ENCODE results near the gene SH3BGR.

Gene SH3BGR

DNA sequence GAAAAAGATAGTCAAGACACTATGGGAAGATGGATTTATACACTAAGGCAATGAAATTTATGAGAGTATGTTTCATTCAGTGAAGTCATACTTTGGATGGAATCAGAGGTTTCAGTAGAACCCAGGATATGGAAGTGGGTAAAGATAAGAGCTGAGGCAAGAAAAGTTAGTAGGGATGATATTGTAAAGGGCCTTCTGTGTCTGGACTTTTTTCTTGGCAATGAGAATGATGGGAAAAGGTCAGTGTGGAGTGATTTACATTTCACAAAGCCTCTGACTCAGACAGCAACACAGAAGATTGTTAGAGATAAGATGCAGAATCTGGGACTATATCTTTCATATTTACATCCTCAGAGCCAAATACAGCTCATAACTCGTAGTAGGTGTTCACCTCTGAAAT lies 32.1 kb downstream of the SH3BGR start:
- Histone ChIP-seq H3K4me3 (ENCODE audit: low read length, poor library complexity, severe bottlenecking) (no peak overlapping the region), H3K9me2 (replicated peaks; ENCODE audit: low read depth, low read length) (no peaks in the 10 kb centered on the region), H2AFZ (ENCODE audit: low read length) (no peak overlapping the region), H4K20me1 (ENCODE audit: insufficient read depth, low read length, poor library complexity, severe bottlenecking) (no peaks in the 10 kb centered on the region), H3K36me3 (ENCODE audit: insufficient read depth, low read length) (no peaks in the 10 kb centered on the region), H3F3A (ENCODE audit: low read depth) (no peaks in the 10 kb centered on the region), H3K79me2 (ENCODE audit: insufficient read depth, low read length) (no peaks in the 10 kb centered on the region), H3K9me3 (ENCODE audit: insufficient read depth, low read depth, low read length) (no peaks in the 10 kb centered on the region), H3K27me3 (ENCODE audit: insufficient read depth, low read length, poor library complexity, severe bottlenecking) (no peaks in the 10 kb centered on the region), H3K4me2 (ENCODE audit: low read depth, low read length, poor library complexity, severe bottlenecking) (no peak overlapping the region), H3K4me1 (ENCODE audit: insufficient read depth, low read length, poor library complexity, severe bottlenecking) (no peaks in the 10 kb centered on the region), H3K9ac (ENCODE audit: low read depth, low read length, poor library complexity, severe bottlenecking) (no peak overlapping the region)
- no peak for TF ChIP-seq CTCF (conservative IDR thresholded peaks at IDR 0.05; ENCODE audit: low read length)
- no peak for TF ChIP-seq EZH2phosphoT487 (IDR thresholded peaks at IDR 0.05; ENCODE audit: borderline replicate concordance)

- TF ChIP-seq CTCF (conservative IDR thresholded peaks at IDR 0.05; ENCODE audit: low read length) (no peak), EZH2phosphoT487 (IDR thresholded peaks at IDR 0.05; ENCODE audit: borderline replicate concordance) (no peak)
- Histone ChIP-seq H3K27me3 (ENCODE audit: insufficient read depth, low read length, poor library complexity, severe bottlenecking) (no peaks in the 10 kb centered on the region), H3K4me3 (ENCODE audit: low read length, poor library complexity, severe bottlenecking) (no peak overlapping the region), H4K20me1 (ENCODE audit: insufficient read depth, low read length, poor library complexity, severe bottlenecking) (no peaks in the 10 kb centered on the region), H2AFZ (ENCODE audit: low read length) (no peak overlapping the region), H3K4me2 (ENCODE audit: low read depth, low read length, poor library complexity, severe bottlenecking) (no peak overlapping the region), H3K36me3 (ENCODE audit: insufficient read depth, low read length) (no peaks in the 10 kb centered on the region), H3K4me1 (ENCODE audit: insufficient read depth, low read length, poor library complexity, severe bottlenecking) (no peaks in the 10 kb centered on the region), H3F3A (ENCODE audit: low read depth) (no peaks in the 10 kb centered on the region), H3K9ac (ENCODE audit: low read depth, low read length, poor library complexity, severe bottlenecking) (no peak overlapping the region), H3K9me2 (replicated peaks; ENCODE audit: low read depth, low read length) (no peaks in the 10 kb centered on the region), H3K79me2 (ENCODE audit: insufficient read depth, low read length) (no peaks in the 10 kb centered on the region), H3K9me3 (ENCODE audit: insufficient read depth, low read depth, low read length) (no peaks in the 10 kb centered on the region)
Measured at GRCh38 chr21:39484711-39485276, 33.0 kb downstream of the SH3BGR start.

- Histone ChIP-seq H3K36me3 (ENCODE audit: insufficient read depth, low read length) (no peaks in the 10 kb centered on the region), H3K4me2 (ENCODE audit: low read depth, low read length, poor library complexity, severe bottlenecking) (no peak overlapping the region), H3K9me3 (ENCODE audit: insufficient read depth, low read depth, low read length) (peaks cover 3% of the 10 kb centered on the region; the same call in 1 of the 2 replicates), H4K20me1 (ENCODE audit: insufficient read depth, low read length, poor library complexity, severe bottlenecking) (no peaks in the 10 kb centered on the region), H3K9me2 (replicated peaks; ENCODE audit: low read depth, low read length) (no peaks in the 10 kb centered on the region), H3K9ac (ENCODE audit: low read depth, low read length, poor library complexity, severe bottlenecking) (no peak overlapping the region), H2AFZ (ENCODE audit: low read length) (no peak overlapping the region), H3K27me3 (ENCODE audit: insufficient read depth, low read length, poor library complexity, severe bottlenecking) (no peaks in the 10 kb centered on the region), H3K79me2 (ENCODE audit: insufficient read depth, low read length) (no peaks in the 10 kb centered on the region), H3F3A (ENCODE audit: low read depth) (no peaks in the 10 kb centered on the region), H3K4me1 (ENCODE audit: insufficient read depth, low read length, poor library complexity, severe bottlenecking) (no peaks in the 10 kb centered on the region), H3K4me3 (ENCODE audit: low read length, poor library complexity, severe bottlenecking) (no peak overlapping the region)
- TF ChIP-seq CTCF (conservative IDR thresholded peaks at IDR 0.05; ENCODE audit: low read length) (no peak), EZH2phosphoT487 (IDR thresholded peaks at IDR 0.05; ENCODE audit: borderline replicate concordance) (no peak)
Measured at GRCh38 chr21:39489380-39489924, 37.7 kb downstream of the SH3BGR start.
